Rectal smooth muscle tissue (tissue), 1 donor: Measurements from ENCODE around the gene ARG2.
A peak's percentile ranks its signal among the peaks of the same experiment; 100 is the strongest.

ENCODE experiments used
- H3K27ac ChIP-seq: one replicate; pipeline ENCODE4 v1.7.0; 2013; ENCODE audit warnings: low read depth, low read length, inconsistent platforms
- H3K27me3 ChIP-seq: one replicate; pipeline ENCODE4 v1.7.0; 2013; ENCODE audit warnings: low read length; ENCODE audit not compliant: control insufficient read depth, insufficient read depth
- H3K36me3 ChIP-seq: one replicate; pipeline ENCODE4 v1.7.0; 2013; ENCODE audit warnings: low read length; ENCODE audit not compliant: control insufficient read depth, insufficient read depth
- H3K4me1 ChIP-seq: one replicate; pipeline ENCODE4 v1.7.0; 2013; ENCODE audit warnings: low read length; ENCODE audit not compliant: control insufficient read depth, insufficient read depth
- H3K4me3 ChIP-seq: one replicate; pipeline ENCODE4 v1.7.0; 2013; ENCODE audit warnings: low read length
- H3K9ac ChIP-seq: one replicate; pipeline ENCODE4 v1.7.0; 2013; ENCODE audit warnings: low read length

Gene ARG2

GRCh38 chr14:67679006-67679405 is 59.3 kb downstream of the ARG2 start:
- no peak overlapping the region for H3K27ac ChIP-seq
- peaks cover 2% of the 10 kb centered on the region for H3K36me3 ChIP-seq
- H3K9ac ChIP-seq = no peak overlapping the region
- no peaks in the 10 kb centered on the region for H3K4me1 ChIP-seq
- no peak overlapping the region for H3K4me3 ChIP-seq
- no peaks in the 10 kb centered on the region for H3K27me3 ChIP-seq

- H3K27ac ChIP-seq = no peak overlapping the region
- no peak overlapping the region for H3K9ac ChIP-seq
- no peaks in the 10 kb centered on the region for H3K27me3 ChIP-seq
- no peaks in the 10 kb centered on the region for H3K4me1 ChIP-seq
- H3K4me3 ChIP-seq = no peak overlapping the region
- peaks cover 2% of the 10 kb centered on the region for H3K36me3 ChIP-seq
These were observed 60.4 kb downstream of the ARG2 start for GRCh38 chr14:67680121-67680602.

- Histone ChIP-seq H3K27me3 (no peaks in the 10 kb centered on the region), H3K4me3 (no peak overlapping the region), H3K9ac (no peak overlapping the region)
These were observed 61.2 kb downstream of the ARG2 start for GRCh38 chr14:67680941-67681340.

DNA sequence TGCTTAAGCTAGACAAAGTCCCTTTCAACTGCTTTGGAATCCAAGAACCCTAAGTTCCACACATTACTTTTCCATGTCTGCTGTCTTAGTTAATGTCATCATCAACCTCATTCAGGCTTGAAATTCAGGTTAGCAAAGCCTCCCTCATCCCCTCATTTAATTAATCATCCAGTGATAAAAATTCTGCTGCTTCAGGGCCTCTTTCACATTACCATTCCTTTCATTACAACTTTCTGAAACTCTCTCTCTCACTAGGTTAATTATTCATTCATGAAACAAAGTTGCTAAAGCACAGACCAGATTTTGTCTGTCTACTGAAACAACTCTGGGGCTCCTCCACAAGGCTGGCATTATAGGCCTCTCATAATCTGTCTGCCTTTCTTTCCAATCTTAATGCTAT is 64.1 kb downstream of the ARG2 start:
- Histone ChIP-seq H3K4me1 (no peaks in the 10 kb centered on the region), H3K27me3 (no peaks in the 10 kb centered on the region), H3K4me3 (no peak overlapping the region), H3K9ac (no peak overlapping the region), H3K36me3 (peaks cover 10% of the 10 kb centered on the region), H3K27ac (no peak overlapping the region)

More at GRCh38 chr14:67680941-67681340, 61.2 kb downstream of the ARG2 start:
- Histone ChIP-seq H3K4me1 (no peaks in the 10 kb centered on the region), H3K36me3 (peaks cover 2% of the 10 kb centered on the region), H3K27ac (no peak overlapping the region)

DNA sequence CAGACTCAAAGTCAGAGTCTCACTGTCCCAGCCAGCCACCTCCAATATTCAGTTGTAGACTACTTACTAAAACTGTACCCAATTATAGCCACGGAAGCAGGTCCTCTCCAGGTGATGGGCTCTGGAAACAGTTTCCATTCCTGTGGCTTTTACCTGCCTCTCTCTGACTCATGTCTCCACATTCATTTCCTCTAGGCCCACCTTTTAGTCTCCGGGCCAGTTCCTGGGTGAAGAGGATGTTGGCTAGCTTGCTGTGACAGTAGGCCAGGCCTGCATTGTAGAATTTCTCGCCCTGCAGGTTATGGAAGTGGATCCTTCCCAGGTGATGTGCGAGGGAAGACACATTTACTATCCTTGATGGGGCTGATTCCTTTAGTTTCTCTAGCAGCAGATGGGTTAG is 70.3 kb downstream of the ARG2 start:
- no peaks in the 10 kb centered on the region for H3K4me1 ChIP-seq
- no peak overlapping the region for H3K9ac ChIP-seq
- peaks cover 21% of the 10 kb centered on the region for H3K36me3 ChIP-seq
- no peaks in the 10 kb centered on the region for H3K27me3 ChIP-seq
- no peak overlapping the region for H3K4me3 ChIP-seq
- H3K27ac ChIP-seq = no peak overlapping the region

- H3K27me3 ChIP-seq = no peaks in the 10 kb centered on the region
- H3K27ac ChIP-seq = peak overlapping the region; percentile 47
- H3K36me3 ChIP-seq = peaks cover 11% of the 10 kb centered on the region
These were observed 75.2 kb downstream of the ARG2 start for GRCh38 chr14:67694791-67695393.

GRCh38 chr14:67695394-67695949 is 75.8 kb downstream of the ARG2 start, which contains the start of gene RDH11:
RDH11 (minus strand) TSS chr14:67695764; CDS start chr14:67695703, 61 bp downstream.
- no peaks in the 10 kb centered on the region for H3K27me3 ChIP-seq
- peak within 1 kb of the TSS; percentile 47 for H3K27ac ChIP-seq
- peaks cover 8% of the 10 kb centered on the region for H3K36me3 ChIP-seq
- H3K4me3 ChIP-seq = peak within 1 kb of the TSS; percentile 89
- H3K9ac ChIP-seq = peak within 1 kb of the TSS; percentile 0
- no peaks in the 10 kb centered on the region for H3K4me1 ChIP-seq

More at GRCh38 chr14:67694791-67695393, 75.2 kb downstream of the ARG2 start:
- peak overlapping the region; percentile 89 for H3K4me3 ChIP-seq
- no peaks in the 10 kb centered on the region for H3K4me1 ChIP-seq
- H3K9ac ChIP-seq = peak overlapping the region; percentile 0

DNA sequence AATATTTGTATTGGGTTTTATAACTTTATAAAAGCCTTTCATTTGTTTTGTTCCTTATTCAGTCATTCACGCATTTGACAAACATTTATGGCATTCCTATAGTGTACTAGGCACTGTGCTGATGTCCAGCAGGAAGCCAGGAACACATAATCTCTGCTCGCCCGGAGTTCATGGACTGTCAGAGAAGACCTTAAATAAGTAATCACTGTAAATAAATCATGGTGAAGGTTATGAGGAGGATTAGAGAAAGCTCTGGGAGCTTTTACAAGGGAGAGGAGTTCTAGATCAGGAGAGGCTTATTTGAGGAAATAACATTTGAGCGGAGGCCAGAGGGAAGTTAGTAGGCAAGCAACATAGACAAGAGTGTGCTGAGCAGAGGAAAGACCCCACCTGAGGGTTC is 77.3 kb downstream of the ARG2 start:
- H3K4me3 ChIP-seq = no peak overlapping the region
- no peaks in the 10 kb centered on the region for H3K36me3 ChIP-seq
- H3K27me3 ChIP-seq = no peaks in the 10 kb centered on the region
- no peak overlapping the region for H3K9ac ChIP-seq
- no peaks in the 10 kb centered on the region for H3K4me1 ChIP-seq
- H3K27ac ChIP-seq = no peak overlapping the region

GRCh38 chr14:67698179-67698578 is 78.5 kb downstream of the ARG2 start:
- Histone ChIP-seq H3K4me3 (no peak overlapping the region), H3K9ac (no peak overlapping the region), H3K27ac (no peak overlapping the region), H3K27me3 (no peaks in the 10 kb centered on the region), H3K36me3 (no peaks in the 10 kb centered on the region), H3K4me1 (no peaks in the 10 kb centered on the region)
